Stimulated activated CD4-positive, alpha-beta T cell treated with anti-CD3 and anti-CD28 coated beads, TNF-alpha, amount 100 ng/mL, for 24 hours (primary cell): ENCODE measurements around the gene TADA2B.

Experiments
- DNase-seq, 3 experiments: peaks; one replicate each; pipeline ENCODE4 v3.0.0-alpha.2; 2020; ENCODE audit warnings: low read depth in 3 of 3

TADA2B gene

GRCh38 chr4:7055990-7056325 lies 12.8 kb downstream of the TADA2B start:
- no peak for DNase-seq

GRCh38 chr4:7058792-7059191 lies 15.6 kb downstream of the TADA2B start:
- no peak for DNase-seq

GRCh38 chr4:7059662-7060061 lies 16.5 kb downstream of the TADA2B start:
- no peak for DNase-seq

- DNase-seq: no peak
Measured at GRCh38 chr4:7060346-7061150, 17.4 kb downstream of the TADA2B start.

GRCh38 chr4:7061815-7062214 lies 18.6 kb downstream of the TADA2B start:
- DNase-seq: no peak

- DNase-seq: no peak
Measured at GRCh38 chr4:7062816-7063215, 19.6 kb downstream of the TADA2B start.

GRCh38 chr4:7063362-7063761 lies 20.2 kb downstream of the TADA2B start:
- DNase-seq: no peak

GRCh38 chr4:7066006-7066405 lies 22.8 kb downstream of the TADA2B start:
- DNase-seq: no peak

GRCh38 chr4:7066493-7066892 lies 23.3 kb downstream of the TADA2B start:
- no peak for DNase-seq

- no peak for DNase-seq
Measured at GRCh38 chr4:7067126-7067451, 23.9 kb downstream of the TADA2B start.

GRCh38 chr4:7067452-7068278 lies 24.5 kb downstream of the TADA2B start, which contains the start of gene GRPEL1:
TSS of gene GRPEL1 (minus strand) at chr4:7068064. CDS start at chr4:7068032, 32 bp downstream.
- peak in 2 of 3 experiments; percentile 100 for DNase-seq

- peak in 1 of 3 experiments; percentile 100 for DNase-seq
Measured at GRCh38 chr4:7068279-7068842, 25.2 kb downstream of the TADA2B start.

- no peak for DNase-seq
Measured at GRCh38 chr4:7068883-7069282, 25.7 kb downstream of the TADA2B start.

GRCh38 chr4:7070729-7071511 lies 27.7 kb downstream of the TADA2B start:
- DNase-seq: peak; percentile 72 to 85 (median 76)

GRCh38 chr4:7073059-7073458 lies 29.9 kb downstream of the TADA2B start:
- no peak for DNase-seq

- DNase-seq: no peak
Measured at GRCh38 chr4:7073526-7074390, 30.6 kb downstream of the TADA2B start.

GRCh38 chr4:7074426-7074825 lies 31.3 kb downstream of the TADA2B start:
- DNase-seq: no peak

- DNase-seq: no peak
Measured at GRCh38 chr4:7075962-7076695, 33.0 kb downstream of the TADA2B start.

- DNase-seq: no peak
Measured at GRCh38 chr4:7076696-7077082, 33.5 kb downstream of the TADA2B start.

- no peak for DNase-seq
Measured at GRCh38 chr4:7077371-7077770, 34.2 kb downstream of the TADA2B start.
